HepG2 (cell line): ENCODE data around the gene ATN1. TPM values are rescaled to one million over a fixed set of nuclear protein-coding genes. Genes with fewer than 3 reads are reported as not detected.

Source experiments
- ARNTL ChIP-seq: sonication (generic); formaldehyde crosslinking; IDR thresholded peaks from 2 replicates; pipeline ENCODE4 v1.4.0; 2020; ENCODE audit warnings: mild to moderate bottlenecking, missing genetic modification reagents
- CEBPG ChIP-seq: IDR thresholded peaks from 2 replicates; pipeline ENCODE4 v1.6.1; 2016
- NFYB ChIP-seq: sonication (generic); formaldehyde crosslinking; IDR thresholded peaks from 2 replicates; pipeline ENCODE4 v1.4.0; 2020; ENCODE audit warnings: missing genetic modification reagents
- RARG ChIP-seq: sonication (generic); formaldehyde crosslinking; IDR thresholded peaks from 2 replicates; pipeline ENCODE4 v1.4.0; 2020; ENCODE audit warnings: low read depth, mild to moderate bottlenecking, missing genetic modification reagents
- SP5 ChIP-seq: IDR thresholded peaks from 2 replicates; pipeline ENCODE4 v1.6.1; 2016; ENCODE audit warnings: low read depth, borderline replicate concordance
- TFDP1 ChIP-seq: IDR thresholded peaks from 2 replicates; pipeline ENCODE4 v1.6.1; 2016; ENCODE audit warnings: missing compliant biosample characterization, missing genetic modification reagents, borderline replicate concordance
- ZBTB42 ChIP-seq: sonication (generic); formaldehyde crosslinking; IDR thresholded peaks from 2 replicates; pipeline ENCODE4 v1.5.0; 2020; ENCODE audit warnings: mild to moderate bottlenecking, missing genetic modification reagents
- ZMYM2 ChIP-seq: sonication (generic); formaldehyde crosslinking; IDR thresholded peaks from 2 replicates; pipeline ENCODE4 v1.8.0; 2022; ENCODE audit warnings: mild to moderate bottlenecking, missing genetic modification reagents
- ZMYM3 ChIP-seq: sonication (generic); formaldehyde crosslinking; IDR thresholded peaks from 2 replicates; pipeline ENCODE4 v1.5.1; 2020; ENCODE audit warnings: mild to moderate bottlenecking, missing genetic modification reagents
- ZNF143 ChIP-seq: sonication (generic); formaldehyde crosslinking; IDR thresholded peaks from 2 replicates; pipeline ENCODE4 v1.4.0; 2020; ENCODE audit warnings: missing genetic modification reagents
- ZNF205 ChIP-seq: IDR thresholded peaks from 2 replicates; pipeline ENCODE4 v1.6.1; 2018; ENCODE audit warnings: missing biosample characterization, missing genetic modification reagents
- ZNF318 ChIP-seq: sonication (generic); formaldehyde crosslinking; IDR thresholded peaks from 2 replicates; pipeline ENCODE4 v1.4.0; 2020; ENCODE audit warnings: mild to moderate bottlenecking, missing genetic modification reagents
- ZNF34 ChIP-seq: sonication (generic); formaldehyde crosslinking; IDR thresholded peaks from 2 replicates; pipeline ENCODE4 v1.4.0; 2020; ENCODE audit warnings: mild to moderate bottlenecking, missing genetic modification reagents, borderline replicate concordance
- ZNF383 ChIP-seq: sonication (generic); formaldehyde crosslinking; IDR thresholded peaks from 2 replicates; pipeline ENCODE4 v1.4.0; 2020; ENCODE audit warnings: missing genetic modification reagents, mild to moderate bottlenecking, borderline replicate concordance
- ZNF530 ChIP-seq: sonication (generic); formaldehyde crosslinking; IDR thresholded peaks from 2 replicates; pipeline ENCODE4 v1.5.0; 2020; ENCODE audit warnings: low read depth, mild to moderate bottlenecking, missing genetic modification reagents
- ZNF550 ChIP-seq: sonication (generic); formaldehyde crosslinking; IDR thresholded peaks from 2 replicates; pipeline ENCODE4 v1.4.0; 2020; ENCODE audit warnings: mild to moderate bottlenecking, missing genetic modification reagents, borderline replicate concordance
- ZNF709 ChIP-seq: sonication (generic); formaldehyde crosslinking; IDR thresholded peaks from 2 replicates; pipeline ENCODE4 v1.5.0; 2020; ENCODE audit warnings: mild to moderate bottlenecking, missing genetic modification reagents
- ZNF737 ChIP-seq: sonication (generic); formaldehyde crosslinking; IDR thresholded peaks from 2 replicates; pipeline ENCODE4 v1.5.0; 2020; ENCODE audit warnings: missing genetic modification reagents, mild to moderate bottlenecking, borderline replicate concordance
- ZNF800 ChIP-seq: sonication (generic); formaldehyde crosslinking; IDR thresholded peaks from 2 replicates; pipeline ENCODE4 v1.4.0; 2020; ENCODE audit warnings: missing genetic modification reagents
- ZSCAN22 ChIP-seq: sonication (generic); formaldehyde crosslinking; IDR thresholded peaks from 2 replicates; pipeline ENCODE4 v1.4.0; 2020; ENCODE audit warnings: mild to moderate bottlenecking, missing genetic modification reagents
- polyA plus RNA-seq, 8 experiments: library from polyadenylated mRNA; depleted of rRNA in 3 of 8; stranded (reverse) in 7 of 8; unstranded in 1 of 8; fragments of >200 nt; fragmentation: Illumina TruSeq in 4 of 8; extraction: Trizol in 4 of 8; gene quantifications; 2 replicates each; pipeline versions ENCODE4 v1.2.1 to v1.2.3, GENCODE V29; 2011 to 2016; ENCODE audit warnings: low read depth in 4 of 8, missing spikeins in 1 of 8, mixed read lengths in 1 of 8; ENCODE audit not compliant: insufficient read depth in 1 of 8
- total RNA-seq, 5 experiments: library from RNA; depleted of rRNA; stranded (reverse); fragments of >200 nt; fragmentation: Illumina TruSeq; extraction: Trizol; gene quantifications; 2 replicates each; pipeline ENCODE4 v1.2.3, GENCODE V29; 2016; ENCODE audit warnings: low read depth in 1 of 5

The ATN1 gene
- total and polyA plus RNA-seq, 2 of the 13 experiments (the other 11 are each of a cell fraction or from before 2014, with no cell fraction given), result 2.1 to 8.6 TPM

GRCh38 chr12:6943722-6944380, 16.1 kb downstream of the ATN1 start, which contains the start of the genes C12orf57 and RNU7-1 (continued):
- TF ChIP-seq SP5 (CRISPR knock-in tag), result peak; percentile 36; the same call in 1 of the 2 replicates
- no peak for TF ChIP-seq RARG (CRISPR knock-in tag)
- TF ChIP-seq ZNF550 (CRISPR knock-in tag), result no peak
- TF ChIP-seq ZBTB42 (CRISPR knock-in tag), result 0 out of 2 replicates have a peak, but pooled peaks have one; percentile 10
- TF ChIP-seq ZNF530, result no peak
- no peak; the same call in 1 of the 2 replicates for TF ChIP-seq ZNF34 (CRISPR knock-in tag)
- peak; percentile 45; the same call in 1 of the 2 replicates for TF ChIP-seq NFYB (CRISPR knock-in tag)
- peak; percentile 44; the same call in 1 of the 2 replicates for TF ChIP-seq TFDP1 (CRISPR knock-in tag)
- TF ChIP-seq CEBPG, result peak; percentile 71
- no peak for TF ChIP-seq ZNF383
- no peak for TF ChIP-seq ZNF737
- TF ChIP-seq ZMYM2 (CRISPR knock-in tag), result no peak
- TF ChIP-seq ZMYM3, result no peak
- no peak for TF ChIP-seq ZNF143 (CRISPR knock-in tag)
- TF ChIP-seq ZNF800, result peak; percentile 29; the same call in 1 of the 2 replicates
- no peak for TF ChIP-seq ZNF318 (CRISPR knock-in tag)
- TF ChIP-seq ZNF709, result peak; percentile 84; the same call in 1 of the 2 replicates
- TF ChIP-seq ARNTL, result peak; percentile 65
- TF ChIP-seq ZNF205 (CRISPR knock-in tag), result peak; percentile 84
- TF ChIP-seq ZSCAN22 (CRISPR knock-in tag), result no peak
